Smooth muscle cell (in vitro differentiated cells): ENCODE data around the gene MLIP. TPM values are rescaled to one million over a fixed set of nuclear protein-coding genes. Genes with fewer than 3 reads are reported as not detected.

ENCODE experiments used
- DNase-seq: peaks from one replicate; lab custom pipeline; 2025; ENCODE audit not compliant: unreplicated experiment; lab: John Stamatoyannopoulos, UW
- H2AFZ ChIP-seq: fragments of 200-600 bp; sonication (generic); 2 replicates; pipeline ENCODE4 v1.6.0; 2016; ENCODE audit warnings: antibody characterized with exemption, low read depth, mild to moderate bottlenecking
- H3F3A ChIP-seq: fragments of 200-600 bp; sonication (generic); 2 replicates; pipeline ENCODE4 v1.6.0; 2017; ENCODE audit warnings: antibody characterized with exemption, low read depth
- H3K27ac ChIP-seq: fragments of 200-600 bp; sonication (generic); 2 replicates; pipeline ENCODE4 v1.5.1; 2016; ENCODE audit warnings: low read depth, mild to moderate bottlenecking
- H3K27me3 ChIP-seq: fragments of 200-600 bp; sonication (generic); 2 replicates; pipeline ENCODE4 v1.6.1; 2016; ENCODE audit warnings: low read depth, mild to moderate bottlenecking
- H3K36me3 ChIP-seq: fragments of 200-600 bp; sonication (generic); 2 replicates; pipeline ENCODE4 v1.5.1; 2016; ENCODE audit warnings: low read depth
- H3K4me1 ChIP-seq: fragments of 200-600 bp; sonication (generic); 2 replicates; pipeline ENCODE4 v1.5.1; 2016; ENCODE audit warnings: low read depth
- H3K4me2 ChIP-seq: fragments of 200-600 bp; sonication (generic); 2 replicates; pipeline ENCODE4 v1.6.0; 2016; ENCODE audit warnings: mild to moderate bottlenecking
- H3K4me3 ChIP-seq: fragments of 200-600 bp; sonication (generic); 2 replicates; pipeline ENCODE4 v1.5.1; 2016; ENCODE audit warnings: mild to moderate bottlenecking
- H3K79me2 ChIP-seq: fragments of 200-600 bp; sonication (generic); 2 replicates; pipeline ENCODE4 v1.6.0; 2016; ENCODE audit warnings: low read depth, mild to moderate bottlenecking
- H3K9ac ChIP-seq: fragments of 200-600 bp; sonication (generic); 2 replicates; pipeline ENCODE4 v1.6.0; 2016; ENCODE audit warnings: low read depth
- H3K9me3 ChIP-seq: fragments of 200-600 bp; sonication (generic); replicated peaks from 2 replicates; pipeline ENCODE4 v1.5.1; 2016; ENCODE audit warnings: low read depth
- H4K20me1 ChIP-seq: fragments of 200-600 bp; sonication (generic); 2 replicates; pipeline ENCODE4 v1.6.0; 2016; ENCODE audit warnings: low read depth
- whole genome bisulfite sequencing: methylation state at CpG from one replicate; pipeline ENCODE4 v1.1.7; 2016; ENCODE audit warnings: low lambda C conversion rate; 5-methylcytosine and 5-hydroxymethylcytosine counted together
- polyA plus RNA-seq: library from polyadenylated mRNA; unstranded; fragments of >200 nt; fragmentation: Nextera tagmentation; extraction: Ambion mirVana; gene quantifications from 2 replicates; pipeline ENCODE4 v1.2.1, GENCODE V29; 2016
- total RNA-seq: library from RNA; depleted of rRNA; stranded (reverse); fragments of >200 nt; gene quantifications from 2 replicates; pipeline ENCODE4 v1.2.3, GENCODE V29; 2014
- TF ChIP-seq, protein P1 (sequence below): fragments of 200-600 bp; sonication (generic); IDR thresholded peaks from 2 replicates; pipeline ENCODE4 v1.5.1; 2017; ENCODE audit warnings: borderline replicate concordance, mild to moderate bottlenecking, antibody characterized with exemption; ENCODE audit not compliant: insufficient read depth, poor library complexity, severe bottlenecking

Gene MLIP
- total and polyA plus RNA-seq, 2 experiments from 2014 or later, result not detected

DNA sequence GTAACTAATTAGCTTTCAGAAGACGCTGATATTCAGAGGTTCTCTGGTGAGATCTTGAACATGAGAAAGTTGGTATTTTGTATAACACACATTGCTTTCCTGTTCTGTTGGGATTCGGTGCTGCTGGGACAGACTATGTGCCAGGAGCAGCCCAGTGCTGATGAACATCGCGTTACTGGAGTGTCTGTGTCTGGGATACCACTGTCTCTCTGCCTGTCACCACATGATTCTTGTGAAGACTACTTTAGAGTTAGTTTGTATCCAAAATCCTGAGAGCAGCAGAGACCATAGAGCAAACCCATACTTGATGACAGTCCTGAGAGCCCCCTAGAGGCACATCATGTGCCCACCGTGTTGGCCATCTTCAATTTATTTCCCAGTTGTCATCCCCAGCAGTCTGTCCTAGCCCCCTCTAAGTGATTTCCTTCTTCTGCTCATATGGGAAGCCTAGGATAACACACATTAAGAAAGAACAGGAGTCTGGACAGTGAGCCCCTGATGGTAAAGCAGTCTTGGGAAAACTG is 155.2 kb downstream of the MLIP start:
- Histone ChIP-seq H3K9ac (no peak overlapping the region), H3K36me3 (no peaks in the 10 kb centered on the region)

DNA sequence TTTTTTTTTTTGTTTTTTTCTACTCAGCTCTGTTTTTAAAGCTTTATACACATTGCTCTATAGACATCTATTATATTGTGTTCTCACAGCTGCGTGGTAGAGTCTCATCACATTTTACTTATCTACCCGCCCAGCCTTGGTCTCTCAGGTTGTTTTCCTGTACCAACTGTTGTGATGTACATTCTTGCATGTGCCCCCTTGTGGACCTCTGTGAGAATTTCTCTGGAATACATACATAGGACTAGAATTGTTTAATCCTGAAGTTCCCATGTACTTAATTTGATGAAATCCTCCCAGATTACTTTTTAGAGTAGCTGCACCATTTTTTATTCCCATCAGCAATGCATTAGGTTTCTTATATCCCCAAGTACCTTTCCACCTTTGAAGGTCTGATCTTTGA is 156.6 kb downstream of the MLIP start:
- H3K9me3 ChIP-seq, result no peaks in the 10 kb centered on the region
- H3F3A ChIP-seq, result no peaks in the 10 kb centered on the region
- H3K4me1 ChIP-seq, result no peaks in the 10 kb centered on the region
- no peak overlapping the region for H3K9ac ChIP-seq
- H3K27ac ChIP-seq, result no peak overlapping the region
- DNase-seq, result no peak
- no peaks in the 10 kb centered on the region for H3K27me3 ChIP-seq
- no peak overlapping the region for H2AFZ ChIP-seq
- no peaks in the 10 kb centered on the region for H4K20me1 ChIP-seq
- H3K79me2 ChIP-seq, result no peaks in the 10 kb centered on the region
- no peaks in the 10 kb centered on the region for H3K36me3 ChIP-seq
- no peak overlapping the region for H3K4me3 ChIP-seq
- TF ChIP-seq, protein P1, sequence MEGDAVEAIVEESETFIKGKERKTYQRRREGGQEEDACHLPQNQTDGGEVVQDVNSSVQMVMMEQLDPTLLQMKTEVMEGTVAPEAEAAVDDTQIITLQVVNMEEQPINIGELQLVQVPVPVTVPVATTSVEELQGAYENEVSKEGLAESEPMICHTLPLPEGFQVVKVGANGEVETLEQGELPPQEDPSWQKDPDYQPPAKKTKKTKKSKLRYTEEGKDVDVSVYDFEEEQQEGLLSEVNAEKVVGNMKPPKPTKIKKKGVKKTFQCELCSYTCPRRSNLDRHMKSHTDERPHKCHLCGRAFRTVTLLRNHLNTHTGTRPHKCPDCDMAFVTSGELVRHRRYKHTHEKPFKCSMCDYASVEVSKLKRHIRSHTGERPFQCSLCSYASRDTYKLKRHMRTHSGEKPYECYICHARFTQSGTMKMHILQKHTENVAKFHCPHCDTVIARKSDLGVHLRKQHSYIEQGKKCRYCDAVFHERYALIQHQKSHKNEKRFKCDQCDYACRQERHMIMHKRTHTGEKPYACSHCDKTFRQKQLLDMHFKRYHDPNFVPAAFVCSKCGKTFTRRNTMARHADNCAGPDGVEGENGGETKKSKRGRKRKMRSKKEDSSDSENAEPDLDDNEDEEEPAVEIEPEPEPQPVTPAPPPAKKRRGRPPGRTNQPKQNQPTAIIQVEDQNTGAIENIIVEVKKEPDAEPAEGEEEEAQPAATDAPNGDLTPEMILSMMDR, result peak; percentile 55
- H3K4me2 ChIP-seq, result no peak overlapping the region
- WGBS, result 54% methylated on average over 2 of the region's 2 CpGs

More for the DNA sequence above, 155.2 kb downstream of the MLIP start:
- Histone ChIP-seq H3K4me3 (no peak overlapping the region), H2AFZ (no peak overlapping the region), H3K27me3 (no peaks in the 10 kb centered on the region), H3K9me3 (no peaks in the 10 kb centered on the region), H3F3A (no peaks in the 10 kb centered on the region), H3K27ac (no peak overlapping the region), H3K4me1 (no peaks in the 10 kb centered on the region), H4K20me1 (no peaks in the 10 kb centered on the region), H3K79me2 (no peaks in the 10 kb centered on the region), H3K4me2 (no peak overlapping the region)
- WGBS, result 70% methylated on average over 5 of the region's 5 CpGs
- no peak for DNase-seq
- TF ChIP-seq, protein P1, result no peak

DNA sequence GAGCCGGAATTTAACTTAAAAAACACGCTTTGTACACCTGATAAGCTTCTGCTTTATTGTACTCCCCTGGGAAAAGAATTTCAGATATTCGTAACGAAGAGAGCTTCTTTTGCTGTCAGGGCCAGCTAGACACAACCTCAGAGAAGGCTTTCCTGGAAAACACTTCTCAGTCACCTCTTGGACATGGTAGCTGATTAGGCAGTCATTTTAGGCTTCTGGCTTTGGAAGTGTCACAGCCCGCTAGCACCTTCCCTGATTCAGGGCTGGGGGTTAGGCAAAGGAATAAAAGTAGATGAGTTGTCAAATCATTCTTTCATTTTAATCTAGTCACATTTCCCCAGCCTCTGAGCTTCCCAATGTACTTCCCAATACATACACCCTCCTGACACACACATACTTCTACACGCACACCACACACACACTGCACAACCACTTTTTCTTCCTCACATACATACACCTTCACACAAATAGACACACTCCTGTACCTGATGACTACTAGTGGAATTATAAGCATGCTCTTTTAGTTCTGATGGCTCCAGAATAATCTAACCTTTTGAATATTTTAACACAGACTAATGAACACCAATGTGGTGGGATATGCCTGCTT is 162.1 kb downstream of the MLIP start:
- Histone ChIP-seq H3K9ac (no peak overlapping the region), H3F3A (no peaks in the 10 kb centered on the region), H2AFZ (no peak overlapping the region), H3K36me3 (no peaks in the 10 kb centered on the region), H3K27ac (no peak overlapping the region), H3K4me2 (no peak overlapping the region), H3K79me2 (no peaks in the 10 kb centered on the region), H3K4me1 (no peaks in the 10 kb centered on the region), H3K27me3 (no peaks in the 10 kb centered on the region), H3K9me3 (no peaks in the 10 kb centered on the region), H3K4me3 (no peak overlapping the region), H4K20me1 (no peaks in the 10 kb centered on the region)
- DNase-seq, result no peak
- TF ChIP-seq, protein P1, result no peak
- WGBS, result 96% methylated on average over 6 of the region's 6 CpGs

DNA sequence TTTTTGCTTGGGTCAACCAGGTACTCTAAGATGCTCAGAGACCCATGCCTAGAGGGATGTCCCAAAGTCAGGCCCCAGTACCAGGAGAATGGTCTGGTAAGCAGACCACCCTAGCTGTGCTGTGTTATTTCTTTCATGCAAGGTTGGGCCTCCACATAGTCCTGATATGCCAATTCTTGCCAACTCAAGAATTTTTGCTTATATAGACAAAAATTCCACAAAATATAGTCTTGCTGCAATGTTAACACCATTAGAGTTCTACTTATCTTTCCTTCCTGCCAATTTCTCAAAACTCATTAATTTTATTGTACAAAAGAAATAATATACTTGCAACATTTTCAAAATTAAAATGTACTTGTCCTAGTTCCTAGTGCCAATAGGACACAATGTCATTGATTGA is 163.1 kb downstream of the MLIP start:
- TF ChIP-seq, protein P1, result no peak

More for the DNA sequence above, 163.1 kb downstream of the MLIP start:
- no peak overlapping the region for H3K27ac ChIP-seq
- H3K27me3 ChIP-seq, result no peaks in the 10 kb centered on the region
- no peaks in the 10 kb centered on the region for H3F3A ChIP-seq
- H3K36me3 ChIP-seq, result no peaks in the 10 kb centered on the region
- no peak overlapping the region for H3K9ac ChIP-seq
- no peak overlapping the region for H2AFZ ChIP-seq
- H3K9me3 ChIP-seq, result no peaks in the 10 kb centered on the region
- H3K4me1 ChIP-seq, result no peaks in the 10 kb centered on the region
- no peaks in the 10 kb centered on the region for H3K79me2 ChIP-seq
- DNase-seq, result no peak
- H3K4me2 ChIP-seq, result no peak overlapping the region
- H4K20me1 ChIP-seq, result no peaks in the 10 kb centered on the region
- H3K4me3 ChIP-seq, result no peak overlapping the region
